GM19035 (cell line): ENCODE results near the gene WAS.
A peak's percentile ranks its signal among the peaks of the same experiment; 100 is the strongest.
"Not testable (repeated sequence)": the region's sequence is repeated elsewhere in the genome, so short reads cannot be mapped to it uniquely, and the experiment has no call there.

Experiments
- ATAC-seq: cut with Tn5 transposase; IDR thresholded peaks from one replicate; pipeline ENCODE4 v1.9.1; 2021; ENCODE audit not compliant: unreplicated experiment

The WAS gene

DNA sequence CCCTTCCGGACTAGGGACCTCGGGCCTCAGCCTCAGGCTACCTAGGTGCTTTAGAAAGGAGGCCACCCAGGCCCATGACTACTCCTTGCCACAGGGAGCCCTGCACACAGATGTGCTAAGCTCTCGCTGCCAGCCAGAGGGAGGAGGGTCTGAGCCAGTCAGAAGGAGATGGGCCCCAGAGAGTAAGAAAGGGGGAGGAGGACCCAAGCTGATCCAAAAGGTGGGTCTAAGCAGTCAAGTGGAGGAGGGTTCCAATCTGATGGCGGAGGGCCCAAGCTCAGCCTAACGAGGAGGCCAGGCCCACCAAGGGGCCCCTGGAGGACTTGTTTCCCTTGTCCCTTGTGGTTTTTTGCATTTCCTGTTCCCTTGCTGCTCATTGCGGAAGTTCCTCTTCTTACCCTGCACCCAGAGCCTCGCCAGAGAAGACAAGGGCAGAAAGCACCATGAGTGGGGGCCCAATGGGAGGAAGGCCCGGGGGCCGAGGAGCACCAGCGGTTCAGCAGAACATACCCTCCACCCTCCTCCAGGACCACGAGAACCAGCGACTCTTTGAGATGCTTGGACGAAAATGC, at the start of gene WAS:
TSS of gene WAS (plus strand) at position 389 of the 572 bp plus-strand sequence. CDS start at position 444, 55 bp downstream.
- no peak for ATAC-seq

DNA sequence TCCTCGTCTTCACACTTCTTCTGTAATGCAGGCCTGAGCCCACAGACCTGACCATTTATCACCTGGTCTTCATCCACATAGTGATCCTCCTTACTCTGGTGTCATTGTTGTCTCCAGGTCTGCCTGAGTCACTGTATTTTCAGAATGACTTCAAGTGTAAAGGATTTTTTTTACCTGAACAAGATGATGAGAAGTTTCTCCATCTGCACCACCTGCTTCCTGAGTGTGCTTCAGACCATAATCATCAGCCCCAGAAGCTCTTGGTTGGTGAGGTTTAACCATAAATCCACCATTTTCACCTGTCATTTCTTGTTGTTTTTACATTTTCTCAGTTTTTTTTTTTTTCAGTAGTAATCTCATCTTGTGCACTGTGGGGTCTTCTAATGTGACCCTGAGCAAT, 47.3 kb upstream of the WAS start:
- no peak for ATAC-seq

DNA sequence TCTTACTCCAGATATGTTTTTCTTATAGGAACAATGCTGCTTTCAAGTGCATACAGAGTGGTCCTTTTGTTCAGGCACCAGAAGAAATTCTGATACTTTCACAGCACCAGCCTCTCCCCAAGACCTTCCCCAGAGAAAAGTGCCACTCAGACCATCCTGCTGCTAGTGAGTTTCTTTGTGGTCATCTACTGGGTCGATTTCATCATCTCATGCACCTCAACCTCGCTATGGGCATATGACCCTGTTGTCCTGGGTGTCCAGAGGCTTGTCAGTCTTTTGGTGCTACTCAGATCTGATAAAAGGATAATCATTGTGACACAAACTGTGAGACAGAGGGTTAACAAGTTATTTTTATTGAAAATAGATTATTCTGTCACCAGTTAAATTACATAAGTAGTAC, 46.8 kb upstream of the WAS start:
- ATAC-seq: no peak

DNA sequence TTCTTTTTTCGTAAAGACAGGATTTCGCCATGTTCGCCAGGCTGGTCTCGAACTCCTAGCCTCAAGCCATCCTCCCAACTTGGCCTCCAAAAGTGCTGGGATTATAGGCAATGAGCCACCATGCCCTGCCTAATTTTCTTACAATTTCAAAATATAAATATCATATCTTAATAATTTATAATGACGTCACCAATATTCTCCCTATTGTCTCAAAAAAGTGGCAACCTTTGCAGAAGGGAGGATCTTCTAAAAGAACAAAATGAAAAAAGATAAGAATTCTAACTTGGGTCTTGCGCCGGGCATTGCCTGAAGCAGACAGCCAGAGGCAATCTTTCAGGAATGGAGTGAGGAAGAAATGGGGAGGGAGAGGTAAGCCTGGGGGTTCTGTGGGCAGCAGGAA, 37.9 kb upstream of the WAS start:
- no peak for ATAC-seq

DNA sequence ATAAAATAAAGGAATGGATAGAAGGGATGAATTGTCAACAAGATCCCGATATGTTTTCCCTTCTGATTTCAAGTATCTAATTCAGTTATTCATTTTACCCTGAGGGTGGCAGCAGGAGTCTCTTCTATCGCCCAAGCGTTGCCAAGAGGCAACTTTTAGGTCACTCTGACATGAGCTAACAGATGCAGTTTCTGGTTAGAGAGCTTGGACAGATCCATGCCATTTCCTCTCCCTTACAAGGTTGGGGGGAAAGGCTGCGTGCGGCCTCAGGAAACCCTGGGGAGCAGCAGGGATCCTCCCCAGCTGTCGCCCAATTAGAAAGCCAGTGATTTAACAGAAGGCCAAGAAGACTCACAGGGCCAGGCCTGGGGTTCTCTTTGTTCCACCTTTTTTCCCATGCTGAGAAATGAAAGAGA, 35.3 kb upstream of the WAS start:
- ATAC-seq: no peak

DNA sequence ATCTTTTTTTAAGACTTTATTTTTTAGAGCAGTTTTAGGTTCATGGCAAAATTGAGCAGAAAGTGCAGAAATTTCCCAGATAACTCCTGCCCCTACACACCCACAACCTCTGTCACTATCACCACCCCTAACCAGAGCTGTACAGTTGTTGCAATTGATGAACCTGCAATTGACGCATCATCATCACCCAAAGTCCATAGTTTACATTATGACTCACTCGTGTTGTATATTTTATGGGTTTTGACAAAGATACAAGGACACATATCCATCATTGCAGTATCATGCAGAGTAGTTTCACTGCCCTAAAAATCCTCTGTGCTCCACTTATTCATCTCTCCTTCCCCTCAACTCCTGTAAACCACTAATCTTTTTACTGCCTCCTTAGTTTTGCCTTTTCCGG, 34.5 kb upstream of the WAS start:
- no peak for ATAC-seq

DNA sequence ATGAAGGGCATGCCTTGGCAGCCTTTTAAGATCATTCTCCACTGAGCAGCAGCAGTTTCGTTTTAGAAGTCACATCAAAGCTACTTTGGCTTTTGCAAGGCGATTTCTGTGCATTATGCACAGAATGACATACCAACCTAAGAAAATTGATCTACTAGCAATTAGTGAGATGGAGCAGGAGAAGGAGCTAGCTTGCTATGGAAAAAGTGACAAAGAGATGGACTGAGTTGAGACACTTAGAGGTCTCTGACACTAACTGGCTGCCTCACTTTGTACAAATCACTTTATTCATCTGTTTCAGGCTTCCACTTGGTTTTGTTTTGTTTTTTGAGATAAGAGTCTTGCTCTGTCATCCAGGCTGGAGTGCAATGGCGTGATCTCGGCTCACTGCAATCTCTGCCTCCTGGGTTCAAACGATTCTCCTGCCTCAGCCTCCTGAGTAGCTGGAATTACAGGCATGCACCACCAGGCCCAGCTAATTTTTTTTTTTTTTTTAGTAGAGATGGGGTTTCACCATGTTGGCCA, 31.5 kb upstream of the WAS start:
- not testable (repeated sequence) for ATAC-seq

DNA sequence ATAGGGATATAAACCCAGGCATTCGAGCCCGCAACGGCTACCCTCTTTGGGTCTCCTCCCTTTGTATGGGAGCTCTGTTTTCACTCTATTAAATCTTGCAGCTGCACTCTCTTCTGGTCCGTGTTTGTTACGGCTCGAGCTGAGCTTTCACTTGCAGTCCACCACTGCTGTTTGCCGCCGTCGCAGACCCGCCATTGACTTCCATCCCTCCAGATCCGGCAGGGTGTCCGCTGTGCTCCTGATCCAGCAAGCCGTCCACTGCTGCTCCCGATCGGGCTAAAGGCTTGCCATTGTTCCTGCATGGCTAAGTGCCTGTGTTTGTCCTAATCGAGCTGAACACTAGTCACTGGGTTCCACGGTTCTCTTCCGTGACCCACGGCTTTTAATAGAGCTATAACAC, 28.9 kb upstream of the WAS start:
- not testable (repeated sequence) for ATAC-seq

DNA sequence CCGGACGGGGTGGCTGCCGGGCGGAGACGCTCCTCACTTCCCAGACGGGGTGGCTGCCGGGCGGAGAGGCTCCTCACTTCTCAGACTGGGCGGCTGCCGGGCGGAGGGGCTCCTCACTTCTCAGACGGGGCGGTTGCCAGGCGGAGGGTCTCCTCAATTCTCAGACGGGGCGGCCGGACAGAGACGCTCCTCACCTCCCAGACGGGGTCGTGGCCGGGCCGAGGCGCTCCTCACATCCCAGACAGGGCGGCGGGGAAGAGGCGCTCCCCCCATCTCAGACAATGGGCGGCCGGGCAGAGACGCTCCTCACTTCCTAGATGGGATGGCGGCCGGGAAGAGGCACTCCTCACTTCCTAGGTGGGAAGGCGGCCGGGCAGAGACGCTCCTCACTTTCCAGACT, 23.9 kb upstream of the WAS start:
- not testable (repeated sequence) for ATAC-seq

DNA sequence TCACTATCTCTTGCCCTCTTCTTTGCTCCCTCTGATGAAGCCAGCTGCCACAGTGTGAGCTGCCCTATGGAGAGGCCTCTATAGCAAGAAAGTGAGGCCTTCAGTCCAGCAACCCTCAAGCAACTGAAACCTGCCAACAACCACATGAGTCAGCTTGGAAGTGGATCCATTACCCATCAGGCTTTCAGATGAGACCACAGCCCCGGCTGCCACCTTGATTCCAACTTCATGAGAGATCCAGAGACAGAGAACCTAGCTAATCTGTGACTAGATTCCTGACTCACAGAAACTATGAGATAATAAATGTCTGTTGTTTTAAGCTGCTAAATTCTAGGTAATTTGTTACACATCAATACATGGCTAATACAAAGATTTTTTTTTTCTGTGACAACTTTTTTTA, 20.4 kb upstream of the WAS start:
- no peak for ATAC-seq

DNA sequence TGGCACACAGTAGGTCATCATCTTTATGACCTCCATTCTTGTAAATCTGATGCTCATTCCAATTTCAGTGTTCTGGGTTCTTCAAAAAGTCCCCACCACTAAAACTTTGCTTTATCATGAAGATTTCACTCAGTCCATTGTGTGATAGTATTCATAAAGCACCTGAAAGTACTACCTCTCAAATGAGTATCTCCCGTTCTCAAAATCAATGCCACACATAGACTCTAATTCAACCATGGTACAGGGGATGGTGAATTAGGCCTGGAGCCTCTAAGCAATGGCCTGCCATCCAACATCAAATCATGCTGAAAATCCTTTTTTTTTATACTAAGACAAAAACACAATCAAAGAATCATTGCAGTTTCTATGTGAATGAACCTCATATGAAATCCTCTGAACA, 19.4 kb upstream of the WAS start:
- no peak for ATAC-seq

DNA sequence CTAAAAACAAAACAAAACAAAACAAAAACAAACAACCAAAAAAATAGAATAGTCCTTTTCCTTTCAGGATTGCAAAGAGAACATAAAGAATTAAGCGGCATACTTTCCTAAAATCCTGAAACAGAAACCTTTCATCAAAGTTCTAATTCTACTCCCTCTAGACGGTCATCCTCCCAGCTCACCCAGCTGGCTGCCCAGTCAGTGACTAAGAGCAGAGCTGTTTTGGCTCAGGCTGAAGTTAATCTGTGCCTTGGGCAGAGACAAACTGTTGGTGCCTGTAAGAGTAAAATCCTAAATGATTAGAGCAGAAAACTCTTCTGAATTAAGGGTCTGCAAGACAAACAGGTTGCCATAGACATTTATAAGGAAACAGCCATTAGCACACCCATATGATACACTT, 17.6 kb upstream of the WAS start:
- ATAC-seq: no peak

DNA sequence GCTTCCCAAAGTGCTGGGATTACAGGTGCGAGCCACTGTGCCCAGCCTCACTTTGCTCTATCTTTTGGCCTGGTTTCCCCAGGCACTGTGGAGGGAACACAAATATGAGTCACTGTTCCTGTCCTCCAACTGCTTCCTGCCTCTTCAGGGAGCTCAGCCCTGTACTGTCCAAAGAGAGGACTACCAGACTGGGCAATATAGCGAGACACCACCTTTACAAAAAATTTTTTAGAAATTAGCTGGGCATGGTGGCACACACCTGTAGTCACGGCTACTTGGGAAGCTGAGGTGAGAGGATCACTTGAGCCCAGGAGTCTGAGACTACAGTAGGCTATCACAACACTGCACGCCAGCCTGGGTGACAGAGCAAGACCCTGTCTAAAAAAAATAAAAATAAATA, 16.9 kb upstream of the WAS start:
- no peak for ATAC-seq

DNA sequence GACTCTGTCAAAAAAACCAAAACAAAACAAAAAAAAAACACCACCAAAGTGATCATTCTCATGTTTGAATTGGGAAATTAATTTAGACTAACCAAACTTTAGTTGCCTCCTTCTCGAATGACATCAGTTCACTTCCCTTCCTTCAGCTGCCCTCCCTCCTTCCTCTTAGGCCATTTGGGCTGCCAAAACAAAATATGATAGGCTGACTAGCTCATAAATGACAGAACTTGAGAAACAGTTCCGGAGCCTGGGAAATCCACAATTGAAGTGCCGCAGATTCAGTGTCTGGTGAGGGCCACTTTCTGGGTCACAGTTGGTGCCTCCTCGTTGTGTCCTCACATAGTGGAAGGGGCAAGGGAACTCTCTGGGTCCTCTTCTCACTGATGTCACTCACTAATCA, 16.1 kb upstream of the WAS start:
- ATAC-seq: no peak

DNA sequence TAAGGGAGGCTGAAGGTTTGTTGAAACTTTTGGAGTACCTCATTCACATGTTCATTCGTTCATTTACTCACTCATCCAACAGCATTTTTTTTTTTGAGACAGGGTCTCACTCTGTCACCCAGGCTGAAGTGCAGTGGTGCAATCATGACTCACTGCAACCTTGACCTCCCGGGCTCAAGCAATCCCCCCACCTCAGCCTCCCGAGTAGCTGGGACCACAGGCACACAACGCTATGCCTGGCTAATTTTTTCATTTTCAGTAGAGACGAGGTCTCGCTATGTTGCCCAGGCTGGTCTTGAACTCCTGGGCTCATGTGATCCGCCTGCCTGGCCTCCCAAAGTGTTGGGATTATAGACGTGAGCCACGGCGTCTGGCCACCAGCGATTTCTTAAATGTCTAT, 15.4 kb upstream of the WAS start:
- not testable (repeated sequence) for ATAC-seq

DNA sequence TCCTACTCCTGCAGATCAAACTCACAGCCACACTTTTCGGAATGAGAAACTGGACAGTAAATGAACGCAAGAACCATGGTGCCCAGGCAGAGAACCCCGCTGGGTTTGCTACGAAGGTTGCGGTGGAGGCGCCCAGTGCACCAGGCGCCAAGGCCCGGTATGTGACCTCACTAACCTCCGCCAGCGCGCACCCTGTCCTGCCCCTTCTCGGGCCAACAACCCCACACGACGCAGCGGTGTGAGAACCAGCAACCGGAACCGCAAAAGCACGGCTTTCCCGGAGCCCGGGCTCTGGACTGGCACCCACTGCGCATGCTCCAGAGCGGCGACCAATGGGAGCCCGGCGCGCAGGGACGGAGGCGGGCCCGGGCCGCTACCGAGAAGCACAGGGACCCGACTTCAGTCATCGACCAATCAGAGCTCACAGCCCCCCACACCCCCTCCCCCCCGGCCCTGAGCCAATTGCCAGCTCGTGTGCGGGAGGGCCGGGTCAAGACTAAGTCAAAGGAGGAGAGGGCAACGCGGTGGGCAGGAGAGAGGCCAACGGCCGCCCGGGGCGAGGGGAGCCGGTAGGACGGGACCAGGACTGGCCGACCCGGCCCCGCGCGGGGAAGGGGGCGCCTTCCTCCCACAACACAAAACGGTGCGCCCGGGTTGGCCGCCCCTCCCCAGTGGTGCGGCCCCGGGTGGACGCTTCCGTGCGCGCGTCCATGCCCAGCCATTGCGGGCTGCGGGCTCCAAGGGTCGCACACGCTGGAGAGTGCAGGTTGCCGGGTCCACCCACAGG, 7.3 kb upstream of the WAS start:
- peak; percentile 90 for ATAC-seq

DNA sequence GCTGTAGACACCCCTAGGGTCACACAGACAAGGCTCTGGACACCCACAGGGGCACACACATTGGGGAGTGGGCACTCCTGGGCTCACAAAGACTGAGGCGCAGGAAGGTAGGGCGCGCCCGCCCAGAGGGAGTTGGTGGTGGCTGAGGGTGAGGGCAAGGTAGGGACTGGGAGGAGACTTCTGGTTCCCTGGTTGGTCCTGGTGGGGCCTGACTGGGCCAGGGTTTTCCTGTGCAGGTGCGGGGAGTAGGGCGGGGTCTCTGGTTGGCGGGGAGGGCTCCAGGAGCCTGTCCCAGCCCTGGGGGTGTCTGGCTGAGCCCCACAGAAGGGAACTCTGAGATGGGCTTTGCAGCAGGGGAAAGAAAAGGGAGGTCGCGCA, 6.7 kb upstream of the WAS start:
- peak; percentile 19 for ATAC-seq

DNA sequence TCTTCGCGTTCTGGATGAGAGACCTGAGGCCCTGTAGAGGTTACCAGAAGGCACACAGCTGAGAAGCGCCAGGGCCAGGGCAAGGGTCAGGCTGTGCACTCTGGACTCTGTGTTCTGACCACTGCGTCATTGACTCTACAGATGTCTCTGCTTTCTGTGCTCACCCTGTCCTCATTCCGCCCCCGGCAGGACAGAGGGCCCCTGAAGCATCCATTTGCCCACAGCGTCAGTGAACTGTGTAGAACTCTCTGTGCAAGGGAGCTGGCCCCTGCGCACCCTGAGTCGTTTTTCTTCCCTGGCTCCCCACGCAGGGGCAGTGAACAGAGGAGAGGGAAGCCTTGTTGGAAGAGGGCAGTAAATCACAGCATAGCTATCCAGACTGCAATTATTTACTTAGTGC, 6.1 kb upstream of the WAS start:
- no peak for ATAC-seq

DNA sequence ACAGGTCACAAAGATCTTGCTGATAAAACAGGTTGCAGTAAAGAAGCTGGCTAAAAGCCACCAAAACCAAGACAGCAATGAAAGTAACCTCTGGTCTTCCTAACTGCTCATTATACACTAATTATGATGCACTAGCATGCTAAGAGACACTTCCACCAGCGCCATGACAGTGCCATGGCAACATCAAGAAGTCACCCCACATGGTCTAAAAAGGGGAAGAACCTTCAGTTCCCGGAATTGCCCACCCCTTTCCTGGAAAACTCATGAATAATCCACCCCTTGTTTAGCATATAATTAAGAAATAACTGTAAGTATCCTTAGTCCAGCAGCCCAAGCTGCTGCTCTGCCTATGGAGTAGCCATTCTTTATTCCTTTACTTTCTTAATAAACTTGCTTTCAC, 3.1 kb upstream of the WAS start:
- not testable (repeated sequence) for ATAC-seq

DNA sequence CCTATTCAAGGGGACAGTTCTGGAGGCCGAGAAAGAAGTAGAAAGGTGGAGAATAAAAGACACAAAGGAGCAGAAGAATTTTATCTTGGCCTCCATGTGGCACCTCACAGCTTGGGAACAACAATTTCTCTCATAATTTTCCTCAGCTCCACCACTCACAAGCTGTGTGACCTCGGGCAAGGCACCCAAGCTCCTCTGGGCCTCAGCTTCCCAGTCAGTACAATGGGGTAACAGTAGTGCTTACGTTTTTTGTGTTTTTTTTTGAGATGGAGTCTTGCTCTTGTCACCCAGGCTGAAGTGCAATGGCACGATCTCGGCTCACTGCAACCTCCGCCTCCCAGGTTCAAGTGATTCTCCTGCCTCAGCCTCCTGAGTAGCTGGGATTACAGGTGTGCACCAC, 2.7 kb upstream of the WAS start:
- ATAC-seq: not testable (repeated sequence)

DNA sequence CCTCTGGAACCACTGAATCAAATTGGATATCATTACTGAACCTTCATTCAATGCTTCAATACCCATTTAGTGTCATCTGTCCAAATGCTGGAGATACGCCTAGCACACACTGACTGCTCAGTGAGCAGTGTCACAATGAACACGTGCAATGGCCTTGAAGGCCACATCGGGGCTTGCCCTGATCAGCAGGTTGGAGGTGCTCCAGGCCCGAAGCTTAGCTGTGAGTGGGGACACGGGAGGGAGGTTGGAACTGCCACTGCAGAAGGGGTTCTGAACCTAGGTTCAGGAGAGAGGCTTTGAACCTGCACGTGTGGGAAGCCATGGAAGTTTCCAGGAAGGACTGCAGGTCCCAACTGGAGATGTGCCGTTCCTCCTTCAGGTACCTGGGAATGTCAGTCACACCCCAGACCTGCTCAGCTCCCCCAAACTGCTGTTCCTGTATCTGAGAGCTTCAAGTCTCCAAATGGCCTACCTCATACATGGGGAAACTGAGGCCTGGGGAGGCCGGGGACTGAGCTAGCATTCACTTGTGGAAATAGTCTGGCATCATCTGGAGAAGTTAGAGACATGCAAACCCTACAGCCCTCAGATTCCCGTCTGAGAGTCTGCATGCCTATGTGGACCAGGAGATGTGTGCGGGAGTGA, 1.9 kb upstream of the WAS start:
- no peak for ATAC-seq

DNA sequence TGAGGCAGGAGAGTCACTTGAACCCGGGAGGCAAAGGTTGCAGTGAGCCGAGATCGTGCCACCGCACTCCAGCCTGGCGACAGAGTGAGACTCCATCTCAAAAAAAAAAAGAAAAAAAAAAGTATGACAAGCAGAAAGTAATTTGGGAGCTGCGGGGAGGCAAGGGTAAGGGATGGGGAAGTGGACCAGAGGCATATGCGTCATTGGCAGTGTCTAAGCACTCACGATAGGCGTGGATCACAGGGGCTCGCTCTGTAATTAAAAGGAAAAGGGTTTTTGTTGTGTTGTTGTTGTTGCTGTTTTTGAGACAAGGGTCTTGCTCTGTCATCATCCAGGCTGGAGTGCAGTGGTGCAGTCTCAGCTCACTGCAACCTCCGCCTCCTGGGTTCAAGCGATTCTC, 804 bp upstream of the WAS start:
- not testable (repeated sequence) for ATAC-seq
